ENCODE results near the gene GRIK4. TPM values are rescaled to one million over a fixed set of nuclear protein-coding genes. Genes with fewer than 3 reads are reported as not detected.
A peak's percentile ranks its signal among the peaks of the same experiment; 100 is the strongest.

GRIK4 gene
- total RNA-seq, 1 donor from 2014 or later, result 0.39 TPM

DNA sequence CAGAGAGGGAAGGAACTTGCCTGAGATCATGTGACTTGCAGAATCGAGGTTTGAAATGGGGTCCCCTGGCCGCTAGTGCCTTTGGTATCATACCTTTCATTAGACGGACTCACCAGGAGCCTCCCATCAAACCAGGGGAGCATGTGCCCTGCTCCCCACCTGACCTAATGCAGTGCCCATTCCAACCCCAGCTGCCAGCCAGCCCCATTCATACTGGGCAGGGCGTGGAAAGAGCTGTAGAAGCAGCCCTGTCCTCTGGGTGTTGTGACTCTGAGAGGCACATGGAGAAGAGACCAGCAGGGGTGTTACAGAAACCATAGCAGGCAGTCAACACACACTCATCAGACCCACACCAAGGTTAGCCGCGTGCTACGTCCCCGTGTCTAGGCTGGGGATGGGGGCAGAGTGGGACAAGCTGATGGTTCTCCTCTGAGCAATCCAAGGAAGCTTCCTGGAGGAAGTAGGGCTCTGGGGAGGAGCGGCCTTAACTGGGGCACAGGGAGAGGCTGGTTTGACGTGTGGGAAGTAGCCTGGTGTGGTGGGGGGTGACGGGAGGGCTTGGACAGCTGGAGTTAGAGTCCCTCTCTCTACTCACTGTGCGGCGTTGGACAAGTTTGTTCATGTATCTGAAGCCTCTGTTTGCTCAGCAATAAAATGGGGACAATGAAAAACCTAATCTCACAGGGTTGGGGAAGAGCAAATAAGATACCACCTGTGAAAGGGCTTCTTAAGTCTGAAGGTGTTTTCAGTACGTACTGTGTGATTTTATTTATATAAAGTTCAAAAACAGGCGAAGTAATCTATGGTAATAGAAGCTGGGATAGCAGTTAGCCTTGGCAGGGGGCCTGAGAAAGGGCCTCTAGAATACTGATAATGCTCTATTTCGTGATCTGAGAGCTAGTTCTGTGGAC is 14.0 kb downstream of the GRIK4 start:
- no peak for DNase-seq

DNA sequence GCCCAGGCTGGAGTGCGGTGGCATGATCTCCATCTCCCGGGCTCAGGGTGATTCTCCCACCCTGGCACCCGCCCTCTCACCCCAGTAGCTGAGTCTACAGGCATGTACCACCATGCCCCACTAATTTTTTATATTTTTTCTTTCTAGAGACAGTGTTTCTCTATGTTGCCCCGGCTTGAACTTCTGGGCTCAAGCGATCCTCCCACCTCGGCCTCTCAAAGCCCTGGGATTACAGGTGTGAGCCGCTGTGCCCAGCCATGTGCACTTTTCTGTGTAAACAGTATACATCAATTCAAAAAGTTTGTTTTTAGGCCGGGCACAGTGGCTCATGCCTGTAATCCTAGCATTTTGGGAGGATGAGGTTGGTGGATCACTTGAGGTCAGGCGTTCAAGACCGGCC is 14.7 kb downstream of the GRIK4 start:
- DNase-seq, result no peak

- no peak for DNase-seq
These were observed 15.7 kb downstream of the GRIK4 start for GRCh38 chr11:120527111-120527761.

GRCh38 chr11:120528749-120529148 is 17.2 kb downstream of the GRIK4 start:
- no peak for DNase-seq

- no peak for DNase-seq
These were observed 17.7 kb downstream of the GRIK4 start for GRCh38 chr11:120529214-120529613.

GRCh38 chr11:120529911-120530310 is 18.4 kb downstream of the GRIK4 start:
- DNase-seq, result no peak

- peak; percentile 22 for DNase-seq
These were observed 20.7 kb downstream of the GRIK4 start for GRCh38 chr11:120532082-120532831.

DNA sequence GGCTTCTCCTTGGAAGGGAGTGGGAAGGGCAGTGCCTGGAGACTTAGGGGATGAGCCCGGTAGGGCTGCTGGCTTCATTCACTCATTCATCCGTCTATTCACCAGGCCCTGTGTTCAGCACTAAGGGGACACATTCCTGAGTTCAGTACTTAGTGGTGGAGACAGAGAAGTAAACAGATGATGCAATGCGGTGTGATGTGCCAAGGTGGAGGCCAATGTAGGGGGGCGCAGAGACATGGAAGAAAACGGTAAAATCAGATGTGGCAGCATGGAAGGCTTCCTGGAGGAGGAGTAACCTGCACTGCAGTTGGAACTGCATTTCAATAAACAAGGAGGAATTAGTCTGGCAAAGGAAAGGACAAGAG is 21.3 kb downstream of the GRIK4 start:
- DNase-seq, result peak; percentile 54

DNA sequence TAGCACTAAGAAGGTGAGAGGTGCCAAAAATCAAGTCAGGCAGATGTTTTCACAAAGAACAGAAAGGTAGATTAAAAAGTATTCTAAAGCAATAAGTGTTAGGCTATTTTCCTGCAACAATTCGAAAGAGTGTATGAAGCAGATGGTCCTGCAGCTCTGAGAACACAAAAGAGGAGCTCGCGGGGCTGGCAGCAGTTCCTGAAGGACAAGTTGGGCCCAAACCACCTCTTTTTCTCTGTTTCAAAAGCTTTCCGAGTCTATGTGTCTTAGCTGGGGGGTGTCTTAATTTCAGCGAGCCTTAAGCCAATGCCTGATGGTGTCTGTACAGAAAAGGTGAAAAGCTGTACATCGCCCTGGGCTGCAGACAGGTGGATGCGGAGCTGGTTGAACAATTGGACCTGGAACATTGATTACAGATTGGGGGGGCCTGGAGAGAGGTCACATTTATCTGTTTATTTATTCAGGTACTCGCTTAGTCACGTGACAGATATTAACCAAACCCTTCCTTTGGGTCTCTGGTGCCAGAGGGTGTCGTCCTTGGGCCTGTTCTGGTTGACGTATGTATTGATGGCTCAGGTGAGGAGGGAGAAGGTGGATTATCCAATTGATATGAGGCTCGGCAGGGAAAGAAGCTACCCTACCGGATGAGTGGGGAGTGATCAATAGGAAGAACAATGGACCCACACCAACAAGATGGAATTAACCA is 24.7 kb downstream of the GRIK4 start:
- DNase-seq, result no peak

- DNase-seq, result no peak
These were observed 25.2 kb downstream of the GRIK4 start for GRCh38 chr11:120536797-120537169.

DNA sequence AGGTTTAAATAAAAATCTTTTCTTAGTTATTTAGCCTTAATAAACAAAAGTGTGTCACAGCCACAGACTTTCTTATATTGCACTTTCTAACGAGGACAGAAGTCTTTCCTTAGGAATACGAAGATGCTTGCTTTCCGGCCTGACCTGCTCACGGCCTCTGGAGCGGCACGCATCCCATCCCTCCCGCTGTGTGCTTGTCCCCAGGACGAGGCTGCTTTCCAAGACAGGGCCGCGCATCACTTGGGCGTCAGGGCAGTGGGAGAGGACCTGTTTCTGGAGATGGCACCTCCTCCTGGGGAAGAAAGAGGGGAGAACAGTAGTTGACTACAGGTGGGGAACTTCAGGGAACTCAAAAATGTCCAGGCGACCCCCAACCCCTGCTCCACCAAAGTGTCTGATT is 26.4 kb downstream of the GRIK4 start:
- no peak for DNase-seq

GRCh38 chr11:120538707-120539106 is 27.2 kb downstream of the GRIK4 start:
- no peak for DNase-seq

DNA sequence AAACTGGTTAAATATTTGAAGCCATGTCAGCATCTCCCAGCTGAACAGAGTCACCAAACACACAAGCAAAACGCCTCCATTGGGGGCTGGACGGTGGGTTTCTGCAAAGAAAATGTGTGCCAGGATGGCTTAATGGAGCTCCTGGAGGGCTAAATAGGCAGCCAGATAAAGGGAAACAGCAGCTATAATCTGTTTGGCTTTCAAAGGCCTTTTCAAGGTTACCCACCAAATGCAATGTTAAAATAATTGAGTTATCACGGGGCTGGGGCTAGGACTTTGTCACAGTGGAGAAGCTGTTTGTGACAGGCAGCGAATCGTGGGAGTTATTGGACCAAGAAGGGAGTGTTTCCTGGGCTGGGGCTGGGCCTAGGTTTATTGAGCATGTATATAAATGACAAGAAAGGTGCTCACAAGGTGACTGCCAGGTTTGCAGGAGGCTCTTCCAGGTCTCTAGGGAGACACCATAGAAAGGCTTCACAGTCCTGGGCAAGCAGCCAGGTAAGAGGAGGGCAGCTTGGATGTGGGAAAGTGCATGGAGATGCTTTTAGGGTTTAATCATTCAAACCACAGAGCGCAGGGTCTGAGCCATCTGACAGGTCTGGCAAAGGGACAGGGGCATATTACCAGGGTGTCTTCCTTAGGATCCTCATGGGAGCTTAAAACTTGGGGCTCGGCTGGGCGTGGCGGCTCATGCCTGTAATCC is 28.3 kb downstream of the GRIK4 start:
- no peak for DNase-seq

DNA sequence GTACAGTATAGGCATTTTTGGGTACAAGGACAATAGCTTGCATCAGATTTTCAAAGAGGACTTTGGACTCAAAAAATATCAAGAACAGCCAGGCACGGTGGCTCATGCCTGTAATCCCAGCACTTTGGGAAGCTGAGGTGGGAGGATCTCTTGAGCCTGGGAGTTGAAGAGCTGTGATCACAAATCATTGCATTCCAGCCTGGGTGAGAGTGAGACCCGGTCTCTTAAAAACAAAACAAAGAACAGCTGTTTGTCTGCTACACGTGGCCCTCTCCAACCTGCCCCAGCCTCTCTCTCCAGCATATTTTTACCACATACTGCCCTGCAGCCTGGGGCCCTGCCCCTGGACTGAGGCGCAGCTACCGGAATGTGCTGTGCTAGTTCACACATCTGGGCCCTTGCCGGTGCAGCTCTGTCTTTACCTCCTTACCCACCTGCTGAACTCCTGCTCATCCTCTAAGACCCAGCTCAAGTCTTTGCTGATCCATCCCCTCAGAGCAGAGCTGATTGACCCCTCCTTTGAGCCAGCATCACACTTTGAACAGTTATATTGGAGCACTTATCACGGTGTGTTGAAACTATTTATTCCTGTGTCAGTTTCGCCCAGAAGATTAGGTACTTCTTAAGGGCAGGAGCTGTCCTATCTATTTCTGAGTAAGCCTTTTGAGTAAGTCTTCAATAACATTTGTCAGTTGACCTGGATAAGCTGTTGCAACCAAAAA is 29.4 kb downstream of the GRIK4 start:
- no peak for DNase-seq

- DNase-seq, result no peak
These were observed 32.1 kb downstream of the GRIK4 start for GRCh38 chr11:120543521-120544215.

- no peak for DNase-seq
These were observed 34.3 kb downstream of the GRIK4 start for GRCh38 chr11:120545813-120546212.

- DNase-seq, result no peak
These were observed 35.0 kb downstream of the GRIK4 start for GRCh38 chr11:120546312-120547205.

GRCh38 chr11:120547316-120547715 is 35.8 kb downstream of the GRIK4 start:
- DNase-seq, result no peak
